Measurements from ENCODE around the gene CXXC5.

- no peak for TF ChIP-seq CTCF (IDR thresholded peaks at IDR 0.05)
- TF ChIP-seq POLR2A (IDR thresholded peaks at IDR 0.05): no peak
Observed at GRCh38 chr5:139681466-139681865, 33.3 kb downstream of the CXXC5 start.
